HL-60 (cell line): ENCODE results near the gene KCNH5.

Experiments
- DNase-seq, 2 experiments: peaks; one replicate each; pipeline ENCODE4 v3.0.0-alpha.2; 2010 to 2020; ENCODE audit warnings: low read depth in 1 of 2, low spot score in 1 of 2
- H3K27ac ChIP-seq: fragments of 250-450 bp; sonication (Bioruptor Pico); replicated peaks from 2 replicates; pipeline ENCODE4 v1.5.1; 2020; ENCODE audit warnings: mild to moderate bottlenecking, moderate library complexity
- H3K27me3 ChIP-seq: fragments of 250-450 bp; sonication (Bioruptor Pico); 2 replicates; pipeline ENCODE4 v1.5.1; 2021; ENCODE audit warnings: mild to moderate bottlenecking, moderate library complexity; ENCODE audit not compliant: insufficient read depth, poor library complexity, severe bottlenecking
- H3K4me3 ChIP-seq: replicated peaks from 2 replicates; pipeline ENCODE4 v1.5.1; 2011; ENCODE audit warnings: mild to moderate bottlenecking, control low read depth, low read length; ENCODE audit not compliant: insufficient read depth
- CTCF ChIP-seq: IDR thresholded peaks from one replicate; pipeline ENCODE4 v1.5.1; 2011; ENCODE audit warnings: low read length, control low read depth, inconsistent platforms; ENCODE audit not compliant: insufficient read depth
- GABPA ChIP-seq: IDR thresholded peaks from 2 replicates; pipeline ENCODE4 v1.6.1; 2012; ENCODE audit warnings: low read depth
- POLR2AphosphoS5 ChIP-seq: IDR thresholded peaks from 2 replicates; pipeline ENCODE4 v1.6.1; 2012; ENCODE audit warnings: low read depth
- REST ChIP-seq: IDR thresholded peaks from 2 replicates; pipeline ENCODE4 v1.6.1; 2012; ENCODE audit warnings: low read depth; ENCODE audit not compliant: insufficient replicate concordance
- SPI1 ChIP-seq: IDR thresholded peaks from 2 replicates; pipeline ENCODE4 v1.6.1; 2012; ENCODE audit warnings: low read depth, mild to moderate bottlenecking, borderline replicate concordance

The KCNH5 gene

GRCh38 chr14:63009495-63009894, 35.8 kb downstream of the KCNH5 start:
- Histone ChIP-seq H3K4me3 (no peak overlapping the region), H3K27ac (no peak overlapping the region), H3K27me3 (peaks cover 3% of the 10 kb centered on the region)
- TF ChIP-seq POLR2AphosphoS5 (no peak), REST (no peak), GABPA (no peak), SPI1 (no peak), CTCF (no peak)
- DNase-seq, result no peak

GRCh38 chr14:63006531-63006930, 38.7 kb downstream of the KCNH5 start:
- TF ChIP-seq CTCF, result no peak
- no peak for TF ChIP-seq SPI1
- no peak for TF ChIP-seq GABPA
- TF ChIP-seq REST, result no peak
- no peak for TF ChIP-seq POLR2AphosphoS5
- H3K27me3 ChIP-seq, result peaks cover 3% of the 10 kb centered on the region
- DNase-seq, result no peak
- H3K27ac ChIP-seq, result no peak overlapping the region
- no peak overlapping the region for H3K4me3 ChIP-seq

- TF ChIP-seq SPI1, result no peak
- TF ChIP-seq CTCF, result no peak
- no peak for TF ChIP-seq POLR2AphosphoS5
- TF ChIP-seq REST, result no peak
- TF ChIP-seq GABPA, result no peak
- DNase-seq, result no peak
- no peak overlapping the region for H3K27ac ChIP-seq
- H3K4me3 ChIP-seq, result no peak overlapping the region
- H3K27me3 ChIP-seq, result no peaks in the 10 kb centered on the region
Observed at GRCh38 chr14:62994096-62994495, 51.2 kb downstream of the KCNH5 start.
